ENCODE measurements around the gene PPWD1.

PPWD1 gene

DNA sequence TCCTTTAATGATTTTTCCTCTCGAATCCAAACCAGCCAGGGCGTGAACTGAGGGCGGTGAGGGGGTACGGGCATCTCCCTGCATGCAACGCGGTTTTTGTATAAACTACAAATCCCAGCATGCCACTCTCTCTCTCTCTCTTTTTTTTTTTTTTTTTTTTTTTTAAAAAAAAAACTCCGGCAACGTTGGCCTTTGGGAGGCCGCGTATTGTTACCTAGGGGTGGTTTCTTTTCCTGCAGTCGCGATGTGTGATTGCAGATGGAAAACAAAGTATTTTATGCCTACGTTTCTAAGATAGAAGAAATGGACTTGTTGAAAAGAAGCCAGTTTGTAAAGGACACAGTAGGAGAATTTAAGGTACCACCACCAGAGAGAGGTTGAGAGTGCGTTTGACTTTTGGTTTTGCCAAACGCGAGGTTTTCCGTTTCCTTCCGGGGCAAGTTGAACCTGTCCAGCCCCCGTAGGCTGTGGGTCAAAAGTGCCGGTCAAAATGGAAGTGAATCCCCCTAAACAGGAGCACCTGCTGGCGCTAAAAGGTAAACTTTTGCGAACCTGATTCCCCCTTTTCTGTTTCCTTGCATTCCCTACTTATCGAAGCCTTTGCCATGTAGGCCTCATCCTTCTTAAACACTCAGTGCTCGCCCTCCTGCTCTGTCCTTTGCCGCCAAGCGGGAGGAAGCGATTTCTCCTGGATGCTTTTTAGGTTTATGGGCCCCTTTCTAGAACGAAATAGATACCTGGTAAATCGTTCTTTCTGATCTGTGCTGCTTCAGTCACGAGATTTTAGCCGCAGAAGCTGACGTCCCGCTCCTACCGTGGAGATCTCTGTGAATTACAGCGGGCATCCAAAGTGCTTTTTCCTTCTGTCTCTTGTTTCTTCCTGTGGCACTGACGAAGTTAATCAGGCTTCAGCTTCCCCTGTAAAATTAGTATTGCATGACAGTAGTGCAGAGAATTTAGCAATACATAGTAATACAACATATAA lies 61.8 kb downstream of the PPWD1 start, which contains the start of the genes SHLD3 and TRAPPC13 (continued):
- TF ChIP-seq ZNF394 (tag by site-specific recombination; IDR thresholded peaks at IDR 0.05; ENCODE audit: borderline replicate concordance) (peak; percentile 40; the same call in 1 of the 2 replicates), IKZF3 (tag by site-specific recombination; IDR thresholded peaks at IDR 0.05) (0 out of 2 replicates have a peak, but pooled peaks have one; percentile 7), ZNF692 (tag by site-specific recombination; IDR thresholded peaks at IDR 0.05) (0 out of 2 replicates have a peak, but pooled peaks have one; percentile 29), ZNF654 (tag by site-specific recombination; IDR thresholded peaks at IDR 0.05; ENCODE audit: low read depth) (0 out of 2 replicates have a peak, but pooled peaks have one; percentile 11), ZNF335 (tag by site-specific recombination; conservative IDR thresholded peaks at IDR 0.05) (peak; percentile 48), YY1 (tag by site-specific recombination; IDR thresholded peaks at IDR 0.05) (peak; percentile 47; the same call in 1 of the 2 replicates), GLI2 (tag by site-specific recombination; IDR thresholded peaks at IDR 0.05; ENCODE audit: borderline replicate concordance, low read depth) (no peak), ZNF561 (tag by site-specific recombination; IDR thresholded peaks at IDR 0.05; ENCODE audit: borderline replicate concordance) (peak; percentile 24; the same call in 1 of the 2 replicates), SP2 (tag by site-specific recombination; IDR thresholded peaks at IDR 0.05) (peak; percentile 51), ZNF549 (tag by site-specific recombination; IDR thresholded peaks at IDR 0.05) (no peak), ZNF362 (tag by site-specific recombination; IDR thresholded peaks at IDR 0.05) (peak; percentile 95)
- TF ChIP-seq, protein P1, sequence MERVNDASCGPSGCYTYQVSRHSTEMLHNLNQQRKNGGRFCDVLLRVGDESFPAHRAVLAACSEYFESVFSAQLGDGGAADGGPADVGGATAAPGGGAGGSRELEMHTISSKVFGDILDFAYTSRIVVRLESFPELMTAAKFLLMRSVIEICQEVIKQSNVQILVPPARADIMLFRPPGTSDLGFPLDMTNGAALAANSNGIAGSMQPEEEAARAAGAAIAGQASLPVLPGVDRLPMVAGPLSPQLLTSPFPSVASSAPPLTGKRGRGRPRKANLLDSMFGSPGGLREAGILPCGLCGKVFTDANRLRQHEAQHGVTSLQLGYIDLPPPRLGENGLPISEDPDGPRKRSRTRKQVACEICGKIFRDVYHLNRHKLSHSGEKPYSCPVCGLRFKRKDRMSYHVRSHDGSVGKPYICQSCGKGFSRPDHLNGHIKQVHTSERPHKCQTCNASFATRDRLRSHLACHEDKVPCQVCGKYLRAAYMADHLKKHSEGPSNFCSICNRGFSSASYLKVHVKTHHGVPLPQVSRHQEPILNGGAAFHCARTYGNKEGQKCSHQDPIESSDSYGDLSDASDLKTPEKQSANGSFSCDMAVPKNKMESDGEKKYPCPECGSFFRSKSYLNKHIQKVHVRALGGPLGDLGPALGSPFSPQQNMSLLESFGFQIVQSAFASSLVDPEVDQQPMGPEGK (tag by site-specific recombination; IDR thresholded peaks at IDR 0.05), result peak; percentile 27; the same call in 1 of the 2 replicates
- TF ChIP-seq, protein P2, sequence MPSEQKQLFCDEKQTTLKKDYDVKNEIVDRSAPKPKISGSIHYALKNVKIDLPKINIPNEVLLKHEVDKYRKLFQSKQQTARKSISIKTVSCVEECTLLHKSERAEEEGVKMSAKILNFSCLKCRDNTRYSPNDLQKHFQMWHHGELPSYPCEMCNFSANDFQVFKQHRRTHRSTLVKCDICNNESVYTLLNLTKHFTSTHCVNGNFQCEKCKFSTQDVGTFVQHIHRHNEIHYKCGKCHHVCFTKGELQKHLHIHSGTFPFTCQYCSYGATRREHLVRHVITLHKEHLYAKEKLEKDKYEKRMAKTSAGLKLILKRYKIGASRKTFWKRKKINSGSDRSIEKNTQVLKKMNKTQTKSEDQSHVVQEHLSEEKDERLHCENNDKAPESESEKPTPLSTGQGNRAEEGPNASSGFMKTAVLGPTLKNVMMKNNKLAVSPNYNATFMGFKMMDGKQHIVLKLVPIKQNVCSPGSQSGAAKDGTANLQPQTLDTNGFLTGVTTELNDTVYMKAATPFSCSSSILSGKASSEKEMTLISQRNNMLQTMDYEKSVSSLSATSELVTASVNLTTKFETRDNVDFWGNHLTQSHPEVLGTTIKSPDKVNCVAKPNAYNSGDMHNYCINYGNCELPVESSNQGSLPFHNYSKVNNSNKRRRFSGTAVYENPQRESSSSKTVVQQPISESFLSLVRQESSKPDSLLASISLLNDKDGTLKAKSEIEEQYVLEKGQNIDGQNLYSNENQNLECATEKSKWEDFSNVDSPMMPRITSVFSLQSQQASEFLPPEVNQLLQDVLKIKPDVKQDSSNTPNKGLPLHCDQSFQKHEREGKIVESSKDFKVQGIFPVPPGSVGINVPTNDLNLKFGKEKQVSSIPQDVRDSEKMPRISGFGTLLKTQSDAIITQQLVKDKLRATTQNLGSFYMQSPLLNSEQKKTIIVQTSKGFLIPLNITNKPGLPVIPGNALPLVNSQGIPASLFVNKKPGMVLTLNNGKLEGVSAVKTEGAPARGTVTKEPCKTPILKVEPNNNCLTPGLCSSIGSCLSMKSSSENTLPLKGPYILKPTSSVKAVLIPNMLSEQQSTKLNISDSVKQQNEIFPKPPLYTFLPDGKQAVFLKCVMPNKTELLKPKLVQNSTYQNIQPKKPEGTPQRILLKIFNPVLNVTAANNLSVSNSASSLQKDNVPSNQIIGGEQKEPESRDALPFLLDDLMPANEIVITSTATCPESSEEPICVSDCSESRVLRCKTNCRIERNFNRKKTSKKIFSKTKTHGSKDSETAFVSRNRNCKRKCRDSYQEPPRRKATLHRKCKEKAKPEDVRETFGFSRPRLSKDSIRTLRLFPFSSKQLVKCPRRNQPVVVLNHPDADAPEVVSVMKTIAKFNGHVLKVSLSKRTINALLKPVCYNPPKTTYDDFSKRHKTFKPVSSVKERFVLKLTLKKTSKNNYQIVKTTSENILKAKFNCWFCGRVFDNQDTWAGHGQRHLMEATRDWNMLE (tag by site-specific recombination; conservative IDR thresholded peaks at IDR 0.05; ENCODE audit: low read depth), result peak; percentile 76

GRCh38 chr5:65625743-65626142 lies 62.6 kb downstream of the PPWD1 start:
- POLR2A ChIA-PET, result interaction anchor here (0.5 to 1.8 kb wide), 2 partner anchors 48 to 63 kb away, joined by 3 read pairs; partner anchors contain the start of genes CENPK and PPWD1
- H3K36me3 ChIP-seq (ENCODE audit: control insufficient read depth in 2 of 2, insufficient read depth in 1 of 2, low read length in 2 of 2), result peaks cover 0 to 10% of the 10 kb centered on the region in 2 experiments; a peak in 2 of 3 replicates
- peak overlapping the region; percentile 98 for H3K4me3 ChIP-seq (ENCODE audit: low read depth, low read length)
- H3K9me3 ChIP-seq (ENCODE audit: control insufficient read depth, insufficient read depth, low read depth, low read length), result no peaks in the 10 kb centered on the region
- no peak overlapping the region for H3K27ac ChIP-seq (ENCODE audit: extremely low read depth, low read depth, low read length)
- H3K4me1 ChIP-seq (ENCODE audit: control insufficient read depth, insufficient read depth, low read length), result peaks cover 2% of the 10 kb centered on the region; the same call in 1 of the 2 replicates
- CTCF ChIA-PET, result interaction anchor here (0.5 to 0.7 kb wide), 2 partner anchors 18 to 56 kb away, joined by 3 to 4 read pairs; no protein-coding TSS in a partner anchor
- TF ChIP-seq EGR2 (tag by site-specific recombination; IDR thresholded peaks at IDR 0.05; ENCODE audit: low read depth) (no peak), TSHZ1 (tag by site-specific recombination; IDR thresholded peaks at IDR 0.05; ENCODE audit: borderline replicate concordance) (no peak), ZNF560 (tag by site-specific recombination; IDR thresholded peaks at IDR 0.05; ENCODE audit: borderline replicate concordance) (no peak), SP3 (tag by site-specific recombination; IDR thresholded peaks at IDR 0.05) (no peak), HOXC10 (CRISPR knock-in tag; IDR thresholded peaks at IDR 0.05) (no peak)

Measured in HEK293 (cell line).